Effector memory CD4-positive, alpha-beta T cell (primary cell): ENCODE measurements around the gene CIBAR2.

Source experiments
- DNase-seq, 3 donors: peaks; one replicate each; pipeline ENCODE4 v3.0.0-alpha.2; 2020
- H3K27ac ChIP-seq: 2 replicates; pipeline ENCODE4 v1.7.0; 2013; ENCODE audit warnings: mild to moderate bottlenecking, low read length, moderate library complexity; ENCODE audit not compliant: insufficient read depth, poor library complexity, severe bottlenecking
- H3K27me3 ChIP-seq: replicated peaks from 2 replicates; pipeline ENCODE4 v1.7.0; 2013; ENCODE audit warnings: mild to moderate bottlenecking, low read length; ENCODE audit not compliant: insufficient read depth, control insufficient read depth, poor library complexity, severe bottlenecking
- H3K36me3 ChIP-seq: 2 replicates; pipeline ENCODE4 v1.7.0; 2013; ENCODE audit warnings: mild to moderate bottlenecking, low read length, moderate library complexity; ENCODE audit not compliant: control insufficient read depth, insufficient read depth
- H3K4me1 ChIP-seq: 2 replicates; pipeline ENCODE4 v1.7.0; 2013; ENCODE audit warnings: low read length, mild to moderate bottlenecking; ENCODE audit not compliant: control insufficient read depth, insufficient read depth, poor library complexity, severe bottlenecking
- H3K4me3 ChIP-seq: 2 replicates; pipeline ENCODE4 v1.7.0; 2013; ENCODE audit warnings: low read length, low read depth, mild to moderate bottlenecking; ENCODE audit not compliant: insufficient read depth, poor library complexity, severe bottlenecking
- H3K9me3 ChIP-seq: 2 replicates; pipeline ENCODE4 v1.7.0; 2013; ENCODE audit warnings: mild to moderate bottlenecking, low read length, moderate library complexity; ENCODE audit not compliant: control insufficient read depth

The CIBAR2 gene

GRCh38 chr16:85117418-85117817 lies 5.1 kb upstream of the CIBAR2 start:
- Histone ChIP-seq H3K4me3 (no peak overlapping the region), H3K27ac (no peak overlapping the region), H3K9me3 (no peaks in the 10 kb centered on the region), H3K27me3 (no peaks in the 10 kb centered on the region), H3K4me1 (no peaks in the 10 kb centered on the region), H3K36me3 (no peaks in the 10 kb centered on the region)
- DNase-seq: no peak

- no peaks in the 10 kb centered on the region for H3K9me3 ChIP-seq
- H3K4me1 ChIP-seq: no peaks in the 10 kb centered on the region
- DNase-seq: peak; percentile 46 to 59 (median 53)
- no peak overlapping the region for H3K27ac ChIP-seq
- H3K27me3 ChIP-seq: no peaks in the 10 kb centered on the region
- H3K36me3 ChIP-seq: no peaks in the 10 kb centered on the region
- peak overlapping the region; percentile 28 for H3K4me3 ChIP-seq
Measured at GRCh38 chr16:85114909-85115567, 2.8 kb upstream of the CIBAR2 start.

- Histone ChIP-seq H3K9me3 (no peaks in the 10 kb centered on the region), H3K36me3 (no peaks in the 10 kb centered on the region), H3K27me3 (no peaks in the 10 kb centered on the region), H3K4me3 (no peak overlapping the region), H3K27ac (no peak overlapping the region), H3K4me1 (no peaks in the 10 kb centered on the region)
- no peak for DNase-seq
Measured at GRCh38 chr16:85113913-85114312, 1.6 kb upstream of the CIBAR2 start.

DNA sequence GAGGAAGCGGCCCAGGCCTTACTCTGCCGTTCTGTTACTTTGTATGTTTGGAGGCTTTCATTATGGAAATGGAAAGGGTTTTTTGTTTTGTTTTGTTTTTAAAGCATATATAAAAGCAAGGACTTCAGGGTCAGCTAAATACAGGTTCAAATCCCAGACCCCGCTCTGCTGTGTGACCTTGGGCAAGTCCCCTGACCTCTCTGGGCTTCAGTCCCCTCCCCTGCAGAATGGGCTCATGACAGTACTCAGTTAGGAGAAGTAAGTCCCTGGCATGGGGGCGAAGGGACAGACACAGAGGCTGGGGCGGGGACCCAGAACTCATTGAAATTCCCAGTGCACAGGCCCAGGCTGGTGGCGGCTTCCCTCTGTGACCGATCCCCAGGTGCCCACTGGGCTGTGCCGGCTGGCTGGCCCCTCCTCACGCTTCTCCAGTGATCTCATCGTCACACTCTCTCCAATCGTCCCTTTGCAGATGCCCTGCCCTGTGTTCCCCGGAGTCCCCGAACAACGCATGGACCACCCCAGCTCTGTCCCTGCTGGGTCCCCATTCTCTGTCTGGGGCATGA lies 979 bp upstream of the CIBAR2 start:
- no peak for DNase-seq
- no peaks in the 10 kb centered on the region for H3K27me3 ChIP-seq

GRCh38 chr16:85111184-85111583 lies 1.1 kb downstream of the CIBAR2 start:
- no peak overlapping the region for H3K4me3 ChIP-seq

More for the DNA sequence above, 979 bp upstream of the CIBAR2 start:
- H3K27ac ChIP-seq: no peak overlapping the region
- H3K4me1 ChIP-seq: no peaks in the 10 kb centered on the region
- H3K36me3 ChIP-seq: no peaks in the 10 kb centered on the region
- no peak overlapping the region for H3K4me3 ChIP-seq
- no peaks in the 10 kb centered on the region for H3K9me3 ChIP-seq

GRCh38 chr16:85110105-85110504 lies 2.2 kb downstream of the CIBAR2 start:
- H3K36me3 ChIP-seq: no peaks in the 10 kb centered on the region
- H3K27ac ChIP-seq: no peak overlapping the region
- no peak overlapping the region for H3K4me3 ChIP-seq
- H3K27me3 ChIP-seq: no peaks in the 10 kb centered on the region
- DNase-seq: no peak
- no peaks in the 10 kb centered on the region for H3K9me3 ChIP-seq
- H3K4me1 ChIP-seq: peaks cover 5% of the 10 kb centered on the region

More at GRCh38 chr16:85111184-85111583, 1.1 kb downstream of the CIBAR2 start:
- Histone ChIP-seq H3K9me3 (no peaks in the 10 kb centered on the region), H3K4me1 (no peaks in the 10 kb centered on the region), H3K36me3 (no peaks in the 10 kb centered on the region), H3K27me3 (no peaks in the 10 kb centered on the region), H3K27ac (no peak overlapping the region)
- DNase-seq: no peak

DNA sequence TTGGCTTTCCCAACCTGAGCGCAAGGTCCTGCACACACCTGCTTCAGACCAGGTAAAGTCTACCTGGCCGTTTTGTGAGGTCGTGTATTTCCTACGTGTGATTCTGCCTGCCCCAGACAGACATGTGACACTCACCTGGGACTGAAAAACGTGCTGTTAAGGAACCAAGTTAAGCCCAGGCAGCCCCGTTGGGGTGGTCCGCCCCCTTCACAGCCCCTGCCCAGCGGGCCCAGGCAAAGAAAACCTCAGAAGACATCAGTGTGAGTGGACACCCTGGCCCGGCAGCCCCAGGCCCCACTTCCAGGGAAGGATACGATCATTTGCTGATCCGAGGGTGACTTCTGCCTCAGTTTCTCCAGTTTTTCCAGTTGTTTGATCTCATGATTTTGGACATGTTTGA lies 4.7 kb downstream of the CIBAR2 start:
- no peaks in the 10 kb centered on the region for H3K27me3 ChIP-seq
- no peaks in the 10 kb centered on the region for H3K36me3 ChIP-seq
- H3K27ac ChIP-seq: no peak overlapping the region
- peaks cover 27% of the 10 kb centered on the region for H3K4me1 ChIP-seq
- DNase-seq: no peak
- H3K9me3 ChIP-seq: no peaks in the 10 kb centered on the region
- no peak overlapping the region for H3K4me3 ChIP-seq

DNA sequence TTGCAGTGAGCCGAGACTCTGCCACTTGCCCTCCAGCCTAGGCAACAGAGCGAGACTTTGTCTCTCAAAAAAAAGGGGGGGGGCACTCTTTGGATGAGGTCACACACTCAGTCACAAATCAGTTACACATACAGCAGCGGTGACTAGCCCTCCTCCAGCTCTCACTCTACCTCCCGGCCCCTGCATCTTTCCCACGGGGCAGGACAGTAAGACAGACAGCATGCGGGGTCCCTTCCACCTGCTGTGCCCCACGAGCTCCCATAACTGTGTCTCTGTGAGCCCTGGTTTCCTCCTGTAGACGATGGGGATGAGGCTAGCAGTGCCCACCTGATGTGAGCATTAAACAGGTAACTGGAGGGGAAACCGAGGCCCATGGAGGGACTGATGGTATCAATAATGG lies 5.2 kb downstream of the CIBAR2 start:
- H3K9me3 ChIP-seq: no peaks in the 10 kb centered on the region
- H3K4me3 ChIP-seq: no peak overlapping the region
- no peaks in the 10 kb centered on the region for H3K36me3 ChIP-seq
- no peak for DNase-seq
- no peak overlapping the region for H3K27ac ChIP-seq
- peaks cover 27% of the 10 kb centered on the region for H3K4me1 ChIP-seq
- H3K27me3 ChIP-seq: no peaks in the 10 kb centered on the region

DNA sequence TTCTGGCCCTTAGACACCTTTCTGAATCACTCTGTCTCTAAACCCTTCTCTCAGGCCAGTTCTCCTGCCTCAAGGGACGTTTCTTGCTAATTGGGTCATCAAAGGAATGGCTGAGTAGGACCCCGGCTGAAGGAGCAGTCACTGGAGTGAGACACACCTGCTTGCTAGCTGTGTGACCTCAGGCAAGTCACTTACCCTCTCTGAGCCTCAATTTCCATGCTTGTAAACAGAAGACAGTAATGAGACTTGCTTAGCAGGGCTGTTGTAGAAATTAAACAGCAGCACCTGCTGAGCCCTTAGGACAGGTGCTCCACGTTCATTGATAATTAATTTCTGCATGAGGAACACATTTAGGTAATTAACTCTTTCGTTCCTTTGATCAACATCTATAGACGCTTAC lies 6.8 kb downstream of the CIBAR2 start:
- H3K4me1 ChIP-seq: peaks cover 27% of the 10 kb centered on the region
- H3K36me3 ChIP-seq: no peaks in the 10 kb centered on the region
- DNase-seq: no peak
- no peak overlapping the region for H3K27ac ChIP-seq
- no peak overlapping the region for H3K4me3 ChIP-seq
- H3K27me3 ChIP-seq: no peaks in the 10 kb centered on the region
- H3K9me3 ChIP-seq: no peaks in the 10 kb centered on the region

- Histone ChIP-seq H3K27me3 (no peaks in the 10 kb centered on the region), H3K9me3 (no peaks in the 10 kb centered on the region), H3K4me3 (no peak overlapping the region), H3K36me3 (no peaks in the 10 kb centered on the region), H3K4me1 (peaks cover 27% of the 10 kb centered on the region), H3K27ac (peak overlapping the region; percentile 13)
- DNase-seq: peak in 1 of 3 donors; percentile 8
Measured at GRCh38 chr16:85104821-85105391, 7.4 kb downstream of the CIBAR2 start.
